Neural cell (in vitro differentiated cells): ENCODE measurements around the gene B4GALT5. TPM values are rescaled to one million over a fixed set of nuclear protein-coding genes. Genes with fewer than 3 reads are reported as not detected.

Source experiments
- H2AFZ ChIP-seq: fragments of 200-600, 300-800 bp; sonication (generic), shearing (Covaris generic); 2 replicates; pipeline ENCODE4 v1.6.0; 2014; ENCODE audit warnings: low read depth, mild to moderate bottlenecking, antibody characterized with exemption, low read length, moderate library complexity
- H3F3A ChIP-seq: fragments of 200-600 bp; shearing (Covaris generic); 2 replicates; pipeline ENCODE4 v1.6.1; 2016; ENCODE audit warnings: mild to moderate bottlenecking, moderate library complexity, mixed read lengths, antibody characterized with exemption, low read length; ENCODE audit not compliant: insufficient read depth, poor library complexity, severe bottlenecking
- H3K27ac ChIP-seq: fragments of 200-600, 300-800 bp; sonication (generic), shearing (Covaris generic); 2 replicates; pipeline ENCODE4 v1.5.1; 2014; ENCODE audit warnings: mild to moderate bottlenecking, low read length, moderate library complexity
- H3K27me3 ChIP-seq: fragments of 300-800, 200-600 bp; sonication (generic), shearing (Covaris generic); 2 replicates; pipeline ENCODE4 v1.6.0; 2014; ENCODE audit warnings: mild to moderate bottlenecking, low read depth, low read length, moderate library complexity; ENCODE audit not compliant: insufficient read depth
- H3K36me3 ChIP-seq: fragments of 300-800, 200-600 bp; sonication (generic), shearing (Covaris generic); 2 replicates; pipeline ENCODE4 v1.5.1; 2014; ENCODE audit warnings: mild to moderate bottlenecking, antibody characterized with exemption, low read length, moderate library complexity; ENCODE audit not compliant: insufficient read depth
- H3K4me2 ChIP-seq: fragments of 300-800, 200-600 bp; sonication (generic), shearing (Covaris generic); 2 replicates; pipeline ENCODE4 v1.6.0; 2014; ENCODE audit warnings: mild to moderate bottlenecking, low read length
- H3K4me3 ChIP-seq: fragments of 300-800, 200-600 bp; sonication (generic), shearing (Covaris generic); 2 replicates; pipeline ENCODE4 v1.5.1; 2014; ENCODE audit warnings: mild to moderate bottlenecking, low read length, moderate library complexity
- H3K79me2 ChIP-seq: fragments of 200-600 bp; shearing (Covaris generic); replicated peaks from 2 replicates; pipeline ENCODE4 v1.6.0; 2014; ENCODE audit warnings: mild to moderate bottlenecking, low read length, moderate library complexity; ENCODE audit not compliant: insufficient read depth
- H3K9ac ChIP-seq: fragments of 300-800, 200-600 bp; sonication (generic), shearing (Covaris generic); 2 replicates; pipeline ENCODE4 v1.6.1; 2016; ENCODE audit warnings: mild to moderate bottlenecking, low read length, mixed read lengths
- H3K9me2 ChIP-seq: fragments of 200-600 bp; shearing (Covaris generic); 2 replicates; pipeline ENCODE4 v1.6.1; 2016; ENCODE audit warnings: mild to moderate bottlenecking, low read length, mixed read lengths; ENCODE audit not compliant: insufficient read depth
- H3K9me3 ChIP-seq: fragments of 200-600, 300-800 bp; sonication (generic), shearing (Covaris generic); 2 replicates; pipeline ENCODE4 v1.6.1; 2016; ENCODE audit warnings: mild to moderate bottlenecking, mixed run types, low read length, moderate library complexity, mixed read lengths
- H4K20me1 ChIP-seq: fragments of 200-600 bp; shearing (Covaris generic); 2 replicates; pipeline ENCODE4 v1.6.1; 2016; ENCODE audit warnings: mild to moderate bottlenecking, mixed run types; ENCODE audit not compliant: insufficient read depth
- EP300 ChIP-seq: fragments of 450-650 bp; conservative IDR thresholded peaks from 2 replicates; pipeline ENCODE4 v1.6.1; 2014; ENCODE audit warnings: antibody characterized with exemption, mild to moderate bottlenecking, moderate library complexity; ENCODE audit not compliant: poor library complexity, severe bottlenecking
- EZH2 ChIP-seq: fragments of 200-600, 300-800 bp; shearing (Covaris generic), sonication (generic); IDR thresholded peaks from 2 replicates; pipeline ENCODE4 v1.6.1; 2014; ENCODE audit warnings: antibody characterized with exemption, low read length, borderline replicate concordance, mild to moderate bottlenecking; ENCODE audit not compliant: insufficient read depth, poor library complexity, severe bottlenecking
- MXI1 ChIP-seq: fragments of 450-650 bp; conservative IDR thresholded peaks from 2 replicates; pipeline ENCODE4 v1.6.1; 2014; ENCODE audit warnings: antibody characterized with exemption, mild to moderate bottlenecking; ENCODE audit not compliant: poor library complexity, severe bottlenecking
- POLR2AphosphoS5 ChIP-seq: IDR thresholded peaks from 2 replicates; pipeline ENCODE4 v1.6.1; 2012
- RAD21 ChIP-seq: fragments of 450-650 bp; conservative IDR thresholded peaks from 2 replicates; pipeline ENCODE4 v1.6.1; 2014; ENCODE audit warnings: antibody characterized with exemption, mild to moderate bottlenecking, moderate library complexity
- SMC3 ChIP-seq: fragments of 450-650 bp; conservative IDR thresholded peaks from 2 replicates; pipeline ENCODE4 v1.6.1; 2014; ENCODE audit warnings: antibody characterized with exemption, mild to moderate bottlenecking, moderate library complexity; ENCODE audit not compliant: poor library complexity
- TAF1 ChIP-seq: IDR thresholded peaks from 2 replicates; pipeline ENCODE4 v1.6.1; 2012; ENCODE audit warnings: low read depth
- polyA plus RNA-seq: library from polyadenylated mRNA; depleted of rRNA; stranded (reverse); fragments of >200 nt; gene quantifications from 2 replicates; pipeline ENCODE4 v1.2.3, GENCODE V29; 2014
- TF ChIP-seq, protein P1 (sequence below): IDR thresholded peaks from 2 replicates; pipeline ENCODE4 v1.6.1; 2012; ENCODE audit warnings: borderline replicate concordance
- TF ChIP-seq, protein P2 (sequence below): fragments of 450-650 bp; IDR thresholded peaks from 2 replicates; pipeline ENCODE4 v1.5.1; 2014; ENCODE audit warnings: antibody characterized with exemption, mild to moderate bottlenecking, moderate library complexity; ENCODE audit not compliant: poor library complexity, severe bottlenecking

B4GALT5 gene
- polyA plus RNA-seq, 1 donor from 2014 or later = 34.7 TPM

DNA sequence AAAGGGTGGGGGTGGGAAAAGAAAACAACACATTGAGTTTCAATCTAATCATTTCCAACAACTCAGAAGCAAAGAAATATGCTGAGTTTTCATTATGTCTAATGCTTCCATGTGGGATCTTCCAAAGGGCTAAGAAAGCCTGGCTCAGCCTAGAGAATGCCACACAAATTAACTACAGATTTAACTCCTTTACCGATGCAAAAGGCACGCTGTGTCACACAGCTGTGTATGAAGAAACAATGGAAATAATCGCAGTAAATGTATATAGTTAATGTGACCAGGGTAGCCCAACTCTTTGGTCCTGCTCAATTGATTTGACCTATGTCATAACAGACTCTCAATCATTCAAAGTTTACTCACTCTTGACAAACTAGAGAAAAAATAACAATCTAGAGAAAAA, 17.8 kb downstream of the B4GALT5 start:
- Histone ChIP-seq H3K4me2 (no peak overlapping the region), H3K9me2 (no peaks in the 10 kb centered on the region), H4K20me1 (no peaks in the 10 kb centered on the region), H3K4me3 (no peak overlapping the region), H3K36me3 (no peaks in the 10 kb centered on the region), H3K27ac (no peak overlapping the region), H3K9me3 (no peaks in the 10 kb centered on the region), H2AFZ (no peak overlapping the region), H3F3A (no peaks in the 10 kb centered on the region), H3K9ac (no peak overlapping the region), H3K27me3 (no peaks in the 10 kb centered on the region), H3K79me2 (peaks cover 80% of the 10 kb centered on the region)
- no peak for TF ChIP-seq SMC3
- TF ChIP-seq, protein P1, sequence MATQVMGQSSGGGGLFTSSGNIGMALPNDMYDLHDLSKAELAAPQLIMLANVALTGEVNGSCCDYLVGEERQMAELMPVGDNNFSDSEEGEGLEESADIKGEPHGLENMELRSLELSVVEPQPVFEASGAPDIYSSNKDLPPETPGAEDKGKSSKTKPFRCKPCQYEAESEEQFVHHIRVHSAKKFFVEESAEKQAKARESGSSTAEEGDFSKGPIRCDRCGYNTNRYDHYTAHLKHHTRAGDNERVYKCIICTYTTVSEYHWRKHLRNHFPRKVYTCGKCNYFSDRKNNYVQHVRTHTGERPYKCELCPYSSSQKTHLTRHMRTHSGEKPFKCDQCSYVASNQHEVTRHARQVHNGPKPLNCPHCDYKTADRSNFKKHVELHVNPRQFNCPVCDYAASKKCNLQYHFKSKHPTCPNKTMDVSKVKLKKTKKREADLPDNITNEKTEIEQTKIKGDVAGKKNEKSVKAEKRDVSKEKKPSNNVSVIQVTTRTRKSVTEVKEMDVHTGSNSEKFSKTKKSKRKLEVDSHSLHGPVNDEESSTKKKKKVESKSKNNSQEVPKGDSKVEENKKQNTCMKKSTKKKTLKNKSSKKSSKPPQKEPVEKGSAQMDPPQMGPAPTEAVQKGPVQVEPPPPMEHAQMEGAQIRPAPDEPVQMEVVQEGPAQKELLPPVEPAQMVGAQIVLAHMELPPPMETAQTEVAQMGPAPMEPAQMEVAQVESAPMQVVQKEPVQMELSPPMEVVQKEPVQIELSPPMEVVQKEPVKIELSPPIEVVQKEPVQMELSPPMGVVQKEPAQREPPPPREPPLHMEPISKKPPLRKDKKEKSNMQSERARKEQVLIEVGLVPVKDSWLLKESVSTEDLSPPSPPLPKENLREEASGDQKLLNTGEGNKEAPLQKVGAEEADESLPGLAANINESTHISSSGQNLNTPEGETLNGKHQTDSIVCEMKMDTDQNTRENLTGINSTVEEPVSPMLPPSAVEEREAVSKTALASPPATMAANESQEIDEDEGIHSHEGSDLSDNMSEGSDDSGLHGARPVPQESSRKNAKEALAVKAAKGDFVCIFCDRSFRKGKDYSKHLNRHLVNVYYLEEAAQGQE = no peak
- TF ChIP-seq, protein P2, sequence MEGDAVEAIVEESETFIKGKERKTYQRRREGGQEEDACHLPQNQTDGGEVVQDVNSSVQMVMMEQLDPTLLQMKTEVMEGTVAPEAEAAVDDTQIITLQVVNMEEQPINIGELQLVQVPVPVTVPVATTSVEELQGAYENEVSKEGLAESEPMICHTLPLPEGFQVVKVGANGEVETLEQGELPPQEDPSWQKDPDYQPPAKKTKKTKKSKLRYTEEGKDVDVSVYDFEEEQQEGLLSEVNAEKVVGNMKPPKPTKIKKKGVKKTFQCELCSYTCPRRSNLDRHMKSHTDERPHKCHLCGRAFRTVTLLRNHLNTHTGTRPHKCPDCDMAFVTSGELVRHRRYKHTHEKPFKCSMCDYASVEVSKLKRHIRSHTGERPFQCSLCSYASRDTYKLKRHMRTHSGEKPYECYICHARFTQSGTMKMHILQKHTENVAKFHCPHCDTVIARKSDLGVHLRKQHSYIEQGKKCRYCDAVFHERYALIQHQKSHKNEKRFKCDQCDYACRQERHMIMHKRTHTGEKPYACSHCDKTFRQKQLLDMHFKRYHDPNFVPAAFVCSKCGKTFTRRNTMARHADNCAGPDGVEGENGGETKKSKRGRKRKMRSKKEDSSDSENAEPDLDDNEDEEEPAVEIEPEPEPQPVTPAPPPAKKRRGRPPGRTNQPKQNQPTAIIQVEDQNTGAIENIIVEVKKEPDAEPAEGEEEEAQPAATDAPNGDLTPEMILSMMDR = no peak
- TF ChIP-seq MXI1 = no peak
- no peak for TF ChIP-seq EZH2
- no peak for TF ChIP-seq RAD21
- no peak for TF ChIP-seq TAF1
- TF ChIP-seq EP300 = no peak
- TF ChIP-seq POLR2AphosphoS5 = no peak

DNA sequence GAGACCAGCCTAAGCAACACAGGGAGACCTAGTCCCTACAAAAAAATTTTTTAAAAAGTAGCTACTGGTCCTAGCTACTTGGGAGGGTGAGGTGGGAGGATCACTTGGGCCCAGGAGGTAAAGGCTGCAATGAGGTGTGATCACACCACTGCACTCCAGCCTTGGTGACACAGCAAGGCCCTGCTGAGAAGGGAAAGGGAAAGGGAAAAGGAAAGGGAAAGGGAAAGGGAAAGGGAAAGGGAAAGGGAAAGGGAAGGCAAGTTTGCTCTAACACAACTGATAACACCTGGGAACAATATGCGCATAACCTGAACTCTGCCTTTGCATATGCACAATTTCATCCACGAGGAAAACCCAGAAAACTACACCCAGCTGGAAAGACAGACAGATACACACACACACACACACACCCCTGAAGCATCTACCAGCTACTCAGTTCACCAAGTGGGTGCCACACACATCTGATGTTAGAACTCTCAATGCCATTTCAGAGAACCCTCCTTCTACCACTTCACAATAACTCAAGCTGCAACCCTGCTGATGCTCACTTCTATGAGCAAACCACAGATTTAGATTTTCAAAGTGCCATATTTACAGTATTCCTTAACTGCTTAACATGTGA, 19.1 kb downstream of the B4GALT5 start:
- no peak overlapping the region for H3K4me2 ChIP-seq
- no peak overlapping the region for H3K4me3 ChIP-seq
- H4K20me1 ChIP-seq = no peaks in the 10 kb centered on the region

More for the DNA sequence above, 19.1 kb downstream of the B4GALT5 start:
- Histone ChIP-seq H3K27ac (no peak overlapping the region), H3K79me2 (peaks cover 68% of the 10 kb centered on the region), H3K9me2 (no peaks in the 10 kb centered on the region), H3K9me3 (no peaks in the 10 kb centered on the region), H3K27me3 (no peaks in the 10 kb centered on the region), H2AFZ (no peak overlapping the region), H3K9ac (no peak overlapping the region), H3F3A (no peaks in the 10 kb centered on the region), H3K36me3 (no peaks in the 10 kb centered on the region)
- TF ChIP-seq, protein P2 = no peak
- no peak for TF ChIP-seq EP300
- TF ChIP-seq, protein P1 = no peak
- no peak for TF ChIP-seq POLR2AphosphoS5
- no peak for TF ChIP-seq TAF1
- no peak for TF ChIP-seq MXI1
- no peak for TF ChIP-seq SMC3
- TF ChIP-seq EZH2 = no peak
- TF ChIP-seq RAD21 = no peak
